ENCODE data around the gene CYB561D1.

DNA sequence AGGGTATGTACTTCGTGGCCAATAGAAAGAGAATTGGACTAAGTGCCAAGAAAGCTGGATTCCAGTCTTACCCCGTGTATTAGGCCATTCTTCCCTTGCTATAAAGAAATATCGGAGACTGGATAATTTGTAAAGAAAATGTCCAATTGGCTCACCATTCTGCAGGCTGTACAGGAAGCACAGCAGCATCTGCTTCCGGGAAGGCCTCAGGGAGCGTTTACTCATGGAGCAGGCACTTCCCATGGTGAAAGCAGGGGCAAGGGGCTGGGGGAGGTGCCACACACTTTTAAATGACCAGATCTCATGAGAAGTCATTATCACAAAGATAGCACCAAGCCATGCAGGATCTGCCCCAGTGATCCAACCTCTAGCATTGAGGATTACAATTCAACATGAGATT is 23.4 kb downstream of the CYB561D1 start:
- TF ChIP-seq, protein P1, sequence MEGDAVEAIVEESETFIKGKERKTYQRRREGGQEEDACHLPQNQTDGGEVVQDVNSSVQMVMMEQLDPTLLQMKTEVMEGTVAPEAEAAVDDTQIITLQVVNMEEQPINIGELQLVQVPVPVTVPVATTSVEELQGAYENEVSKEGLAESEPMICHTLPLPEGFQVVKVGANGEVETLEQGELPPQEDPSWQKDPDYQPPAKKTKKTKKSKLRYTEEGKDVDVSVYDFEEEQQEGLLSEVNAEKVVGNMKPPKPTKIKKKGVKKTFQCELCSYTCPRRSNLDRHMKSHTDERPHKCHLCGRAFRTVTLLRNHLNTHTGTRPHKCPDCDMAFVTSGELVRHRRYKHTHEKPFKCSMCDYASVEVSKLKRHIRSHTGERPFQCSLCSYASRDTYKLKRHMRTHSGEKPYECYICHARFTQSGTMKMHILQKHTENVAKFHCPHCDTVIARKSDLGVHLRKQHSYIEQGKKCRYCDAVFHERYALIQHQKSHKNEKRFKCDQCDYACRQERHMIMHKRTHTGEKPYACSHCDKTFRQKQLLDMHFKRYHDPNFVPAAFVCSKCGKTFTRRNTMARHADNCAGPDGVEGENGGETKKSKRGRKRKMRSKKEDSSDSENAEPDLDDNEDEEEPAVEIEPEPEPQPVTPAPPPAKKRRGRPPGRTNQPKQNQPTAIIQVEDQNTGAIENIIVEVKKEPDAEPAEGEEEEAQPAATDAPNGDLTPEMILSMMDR (IDR thresholded peaks at IDR 0.05): no peak
- TF ChIP-seq POLR2A (IDR thresholded peaks at IDR 0.05): no peak

Measured in lower leg skin (tissue), 3 donors.